GF-D8 (cell line): Measurements from ENCODE around the gene MTMR1.

Experiments used
- DNase-seq: peaks from one replicate; lab custom pipeline; 2025; lab: John Stamatoyannopoulos, UW

MTMR1 gene

DNA sequence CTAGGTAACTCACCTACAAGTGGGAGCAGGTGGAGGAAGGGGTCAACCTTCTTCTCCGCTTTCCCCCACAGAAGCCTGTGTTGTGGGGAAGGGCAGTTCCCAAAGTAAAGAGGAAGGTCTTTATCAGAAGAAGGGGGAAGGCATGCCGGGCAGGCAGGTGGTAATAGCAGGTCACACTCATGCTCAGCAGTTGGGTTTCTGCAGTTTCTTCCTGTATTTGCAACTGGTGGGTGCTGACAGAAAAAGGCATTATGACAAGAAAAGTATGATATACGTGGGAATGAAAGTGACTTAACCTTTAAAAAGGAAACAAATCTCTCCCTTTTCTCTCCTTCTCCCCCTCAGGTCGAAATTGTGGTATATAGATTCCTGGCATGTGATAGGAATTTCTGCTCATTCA is 3.7 kb downstream of the MTMR1 start:
- peak; percentile 22 for DNase-seq

DNA sequence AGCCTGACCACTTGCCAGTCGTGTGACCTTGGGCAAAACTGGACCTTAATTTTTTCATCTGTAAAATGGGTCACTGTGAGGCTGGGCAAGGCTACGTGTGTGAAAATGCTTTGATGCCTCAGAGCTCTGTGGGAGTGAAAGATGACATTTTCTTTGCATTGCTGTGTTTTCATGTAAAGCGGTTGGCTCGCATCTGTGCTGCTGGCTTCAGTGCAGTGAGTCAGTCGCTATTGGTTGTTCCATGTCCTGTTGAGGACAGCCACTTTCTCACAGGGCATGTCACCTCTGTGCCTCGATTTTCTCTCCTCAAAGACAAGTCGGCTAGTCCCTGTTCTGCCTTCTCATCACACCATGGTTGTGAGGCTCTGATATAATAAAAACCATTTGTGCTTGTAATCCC is 4.4 kb downstream of the MTMR1 start:
- DNase-seq = no peak

DNA sequence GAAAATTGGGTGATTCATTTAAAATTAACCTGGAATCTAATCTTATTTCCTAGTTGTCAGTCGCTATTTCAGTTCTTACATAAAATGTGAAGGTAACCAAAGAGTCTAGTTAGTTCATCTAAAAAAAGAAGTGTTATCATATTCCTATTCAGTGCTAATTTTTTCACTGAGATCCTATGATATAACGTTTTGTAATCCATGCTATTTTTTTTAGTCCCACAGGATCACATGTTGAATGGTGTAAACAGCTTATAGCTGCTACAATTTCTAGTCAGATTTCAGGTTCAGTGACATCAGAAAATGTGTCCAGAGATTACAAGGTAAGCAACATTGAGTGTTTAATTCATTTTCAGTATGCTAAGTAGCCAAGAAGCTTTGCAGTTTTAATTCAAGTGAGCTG is 5.8 kb downstream of the MTMR1 start:
- no peak for DNase-seq

DNA sequence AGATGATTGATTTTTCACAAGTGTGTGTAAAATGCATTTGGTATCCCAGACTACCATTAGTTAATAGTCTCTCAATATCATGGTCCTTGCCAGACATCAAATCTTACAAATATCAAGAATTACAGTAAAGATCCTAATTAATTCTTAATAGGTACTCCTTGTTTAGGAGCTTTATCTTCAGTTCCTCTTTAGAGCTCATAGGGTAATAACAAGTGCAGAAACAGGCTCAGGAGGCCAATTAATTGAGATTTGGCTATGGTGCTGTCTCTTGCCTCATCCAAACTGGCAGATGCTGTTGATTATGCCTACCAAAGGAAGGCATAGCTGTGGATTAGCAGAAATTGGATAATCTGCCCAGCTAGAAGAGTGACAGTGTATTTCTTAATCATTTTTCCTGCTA is 6.9 kb downstream of the MTMR1 start:
- peak; percentile 51 for DNase-seq

DNA sequence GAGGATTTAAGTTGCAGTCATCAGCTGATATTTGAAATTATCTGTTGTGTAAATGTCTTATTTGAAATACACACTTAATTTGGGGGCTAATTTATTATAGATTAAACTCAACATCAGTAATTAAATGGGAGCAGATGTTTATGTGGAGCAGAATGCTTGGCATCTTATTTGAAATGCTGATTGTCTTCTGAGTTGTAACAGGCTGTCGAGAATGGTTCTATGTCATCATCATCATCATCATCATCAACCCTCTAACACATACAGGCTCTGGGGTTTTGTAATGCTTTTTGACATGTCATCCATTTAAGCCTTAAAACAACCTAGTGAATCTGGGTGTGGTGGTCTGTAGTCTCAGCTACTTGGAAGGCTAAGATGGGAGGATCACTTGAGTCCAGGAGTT is 8.2 kb downstream of the MTMR1 start:
- no peak for DNase-seq

DNA sequence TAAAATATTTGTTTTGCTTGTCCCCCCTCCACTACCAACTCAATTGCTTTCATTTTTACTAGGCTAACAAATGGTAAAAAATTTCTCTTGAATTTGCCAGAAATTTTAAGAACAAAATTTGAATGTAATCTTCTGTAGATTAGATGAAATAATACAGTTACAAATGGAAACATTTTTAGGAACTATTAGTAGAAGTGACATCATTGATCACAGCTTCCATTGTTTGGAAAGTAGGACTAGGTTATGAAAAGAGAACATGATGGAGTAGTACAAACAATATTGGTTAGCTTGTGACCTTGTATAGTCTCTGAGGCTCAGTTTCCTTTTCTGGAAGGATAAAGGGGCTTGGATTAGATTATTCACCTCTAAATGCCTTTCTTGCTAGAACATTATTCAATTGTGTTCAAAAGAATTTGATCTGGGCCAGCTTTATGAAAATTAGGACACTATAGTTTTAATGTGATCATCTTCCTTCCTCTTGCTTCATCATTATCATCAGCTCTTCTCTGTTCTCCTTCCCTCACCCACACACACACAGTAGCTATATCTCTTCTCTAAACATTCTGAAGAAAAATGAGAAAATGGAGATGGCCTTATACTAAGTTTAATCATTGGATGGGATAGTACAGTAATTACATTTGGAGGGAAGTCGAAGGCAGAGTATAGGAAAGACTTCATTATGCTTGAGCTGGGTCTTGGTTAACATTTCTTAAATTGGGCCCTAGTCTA is 9.9 kb downstream of the MTMR1 start:
- no peak for DNase-seq

DNA sequence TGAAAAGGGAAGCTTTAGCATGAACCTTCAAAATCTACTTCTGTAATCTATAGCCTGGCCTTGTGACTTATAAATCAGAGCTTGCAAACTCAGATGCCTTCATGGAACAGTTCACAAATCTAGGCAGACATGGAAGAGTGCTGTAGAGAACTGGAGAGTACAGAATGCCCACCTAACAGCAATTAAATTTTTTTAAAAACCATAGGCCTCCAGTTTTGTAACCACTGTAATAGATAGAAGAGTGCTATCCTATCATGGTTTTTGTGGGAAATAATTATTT is 10.4 kb downstream of the MTMR1 start:
- DNase-seq = no peak

DNA sequence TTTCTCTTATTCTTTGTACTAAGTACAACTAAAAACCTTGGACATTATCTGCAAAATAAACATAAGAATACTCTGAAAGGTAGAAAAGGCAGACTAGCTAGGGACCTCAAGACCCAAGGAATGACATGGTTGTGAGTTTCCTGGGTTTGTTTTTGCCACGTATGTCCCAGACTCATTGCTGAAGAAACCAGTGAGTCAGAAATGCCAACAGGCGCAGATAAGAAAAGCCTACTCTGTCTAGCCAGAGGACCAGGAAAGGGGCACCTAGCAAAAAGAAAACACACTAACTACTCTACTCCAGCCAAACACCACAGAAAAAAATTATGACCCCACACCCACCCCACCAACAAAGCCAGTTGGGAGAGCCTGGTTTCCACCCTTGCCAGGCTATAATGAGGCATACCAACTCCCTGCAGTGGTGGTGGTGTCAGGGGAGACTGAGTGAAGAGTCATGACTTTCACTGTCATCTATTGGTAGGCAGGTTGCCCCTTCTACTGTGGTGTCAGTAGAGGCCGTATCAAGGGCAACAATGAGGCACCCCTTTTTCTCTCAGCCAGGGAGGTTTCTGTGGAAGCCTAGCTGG is 10.9 kb downstream of the MTMR1 start:
- no peak for DNase-seq

DNA sequence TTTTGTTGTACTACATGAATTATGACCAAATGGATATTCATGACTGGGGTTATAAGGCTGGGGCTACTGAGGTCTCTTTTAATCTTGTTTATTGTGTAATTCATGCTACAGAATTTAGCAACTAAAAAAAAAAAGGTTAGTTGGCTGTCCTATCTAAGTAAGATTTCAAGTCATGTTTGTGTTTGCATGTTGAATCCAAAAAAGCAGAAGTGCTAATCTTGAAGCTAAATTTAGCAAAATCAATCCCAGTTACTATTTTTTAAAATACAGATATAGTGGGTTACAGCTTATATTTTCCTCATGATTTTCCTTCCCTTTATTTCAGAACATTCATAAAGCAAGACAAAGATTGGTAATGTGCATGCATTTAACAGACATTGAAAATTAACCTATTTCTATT is 19.4 kb downstream of the MTMR1 start:
- no peak for DNase-seq

DNA sequence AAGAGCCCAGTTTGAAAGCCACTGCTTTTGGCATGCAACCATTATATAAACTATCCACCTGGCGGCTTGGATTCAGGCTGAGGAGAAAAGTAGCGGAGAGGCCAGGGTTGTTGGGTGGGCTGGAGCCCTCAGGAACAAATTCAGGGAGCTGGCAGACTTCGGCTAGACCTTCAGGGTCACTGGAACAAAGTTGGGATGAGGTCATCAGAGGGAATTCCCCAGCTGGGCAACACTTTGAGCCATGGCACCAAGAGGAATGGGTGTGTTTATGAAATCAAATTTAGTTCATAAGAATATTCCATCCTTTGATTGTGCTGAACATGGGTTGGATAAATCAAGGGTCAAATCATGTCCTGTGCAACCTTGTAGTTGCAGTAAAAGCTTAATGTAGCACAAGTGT is 22.0 kb downstream of the MTMR1 start:
- no peak for DNase-seq

DNA sequence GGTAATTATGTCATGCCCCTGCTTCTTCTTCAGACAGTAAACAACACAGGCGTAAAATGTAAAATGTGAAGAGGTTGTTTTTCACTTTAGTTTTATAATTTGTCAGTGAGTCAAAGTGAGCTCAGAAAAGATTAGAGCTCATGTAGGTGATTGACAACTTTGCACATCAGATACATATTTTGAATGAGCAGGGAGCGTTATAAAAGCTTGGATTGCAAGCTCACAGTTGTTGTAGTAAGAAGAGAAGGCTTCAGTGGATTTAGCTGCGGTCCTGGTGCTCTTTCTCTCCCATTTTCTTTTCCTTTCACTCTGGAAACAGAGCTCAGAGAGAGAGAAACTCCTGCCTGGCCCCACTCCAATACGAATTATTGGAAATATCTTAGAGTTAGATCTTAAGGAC is 26.4 kb downstream of the MTMR1 start:
- no peak for DNase-seq

DNA sequence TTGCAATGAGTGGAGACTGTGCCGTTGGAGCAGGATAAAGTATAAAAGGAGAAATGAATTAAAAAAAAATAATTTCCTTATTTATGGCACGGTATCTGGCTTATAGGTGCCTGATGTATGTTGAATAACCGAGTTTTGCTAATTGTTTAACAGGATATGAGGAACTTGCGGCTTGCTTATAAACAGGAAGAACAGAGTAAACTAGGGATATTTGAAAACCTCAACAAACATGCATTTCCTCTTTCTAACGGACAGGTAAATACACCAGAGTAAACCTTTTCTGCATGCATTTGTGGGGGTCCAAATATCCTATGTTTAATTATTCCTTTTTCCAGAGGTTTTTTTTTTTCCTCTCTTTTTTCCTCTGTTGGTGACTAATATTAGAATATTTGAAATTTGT is 36.8 kb downstream of the MTMR1 start:
- no peak for DNase-seq

DNA sequence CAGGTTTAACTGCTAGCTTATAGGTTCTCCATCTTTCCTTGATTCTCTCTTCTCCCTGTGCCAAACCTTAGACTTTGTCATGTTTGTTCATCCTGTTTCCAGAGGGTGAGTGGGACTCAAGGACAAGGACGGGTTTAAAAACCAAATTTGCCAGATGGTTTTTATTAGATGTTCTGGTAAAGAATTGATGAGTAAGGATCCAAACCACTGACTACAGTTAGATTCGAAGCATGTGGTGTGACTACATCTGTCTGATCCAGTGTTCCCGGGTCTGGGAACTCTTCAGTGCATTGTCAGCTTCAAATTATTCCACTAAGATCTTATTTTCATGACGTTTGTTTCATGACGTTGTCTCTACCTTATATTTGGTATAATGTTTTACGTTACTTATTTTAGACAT is 37.5 kb downstream of the MTMR1 start:
- no peak for DNase-seq

DNA sequence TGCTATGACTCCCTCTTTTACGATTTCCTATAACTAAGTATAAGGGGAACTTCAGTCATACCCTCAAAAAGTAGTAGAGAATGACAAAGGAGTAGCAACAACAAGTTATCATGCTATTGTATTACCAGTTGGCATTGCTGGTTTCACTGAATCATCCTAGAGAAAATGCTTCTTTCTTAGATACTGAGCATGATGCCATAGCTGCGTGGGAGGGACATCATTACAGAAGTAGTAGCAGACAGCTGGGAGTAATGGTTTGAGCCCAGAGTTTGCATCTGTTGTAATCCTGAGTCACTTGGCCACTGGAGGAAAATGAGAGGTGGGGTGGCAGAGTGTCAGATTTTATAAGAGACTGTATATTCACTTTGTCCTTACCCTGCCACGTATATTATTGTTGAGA is 38.6 kb downstream of the MTMR1 start:
- DNase-seq = peak; percentile 2

DNA sequence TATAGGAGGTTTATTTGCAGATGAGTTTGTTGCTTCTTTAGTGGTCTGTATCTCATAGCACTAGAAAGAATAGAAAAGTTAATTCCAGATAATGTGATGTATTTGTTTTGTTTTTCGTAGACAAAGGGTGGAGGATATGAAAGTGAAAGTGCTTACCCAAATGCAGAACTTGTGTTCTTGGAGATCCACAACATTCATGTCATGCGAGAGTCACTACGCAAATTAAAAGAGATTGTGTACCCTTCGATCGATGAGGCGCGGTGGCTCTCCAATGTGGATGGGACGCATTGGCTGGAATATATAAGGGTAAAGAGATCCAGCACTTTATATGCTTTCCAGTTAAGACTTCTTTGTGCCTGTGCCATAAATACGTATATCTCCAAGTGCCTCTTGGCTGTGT is 43.3 kb downstream of the MTMR1 start:
- DNase-seq = no peak

DNA sequence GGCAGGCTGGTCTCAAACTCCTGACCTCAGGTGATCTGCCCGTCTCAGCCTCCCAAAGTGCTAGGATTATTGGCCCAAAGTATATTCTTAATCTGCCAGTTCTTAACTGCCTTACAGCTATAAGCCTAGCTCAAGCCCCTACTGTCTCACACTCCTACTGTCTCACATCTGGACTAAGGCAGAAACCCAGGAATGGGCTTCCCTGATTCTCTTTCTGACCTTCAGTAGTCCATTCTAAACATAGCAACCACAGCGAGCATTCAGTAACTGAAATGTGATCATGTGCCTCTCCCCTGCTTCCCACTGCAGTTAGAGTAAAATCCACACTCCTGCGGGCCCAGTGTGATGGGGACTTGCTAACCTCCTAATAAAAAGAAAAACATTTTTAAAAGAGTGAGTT is 58.9 kb downstream of the MTMR1 start:
- no peak for DNase-seq

DNA sequence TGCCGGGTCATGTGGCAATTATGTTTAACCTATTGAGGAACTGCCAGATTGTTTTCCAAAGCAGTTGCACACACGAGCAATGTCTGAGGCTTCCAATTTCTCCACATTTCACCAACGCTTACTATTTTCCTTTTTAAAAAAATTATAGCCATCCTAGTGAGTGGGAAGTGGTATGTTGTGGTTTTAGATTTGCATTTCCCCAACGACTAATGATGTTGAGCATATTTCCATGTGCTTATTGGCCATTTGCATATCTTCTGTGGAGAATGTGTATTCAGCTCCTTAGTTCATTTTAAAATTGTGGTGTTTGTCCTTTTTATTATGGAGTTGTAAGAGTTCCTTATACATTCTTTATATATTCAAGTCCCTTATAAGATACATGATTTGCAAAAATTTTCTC is 60.2 kb downstream of the MTMR1 start:
- no peak for DNase-seq

DNA sequence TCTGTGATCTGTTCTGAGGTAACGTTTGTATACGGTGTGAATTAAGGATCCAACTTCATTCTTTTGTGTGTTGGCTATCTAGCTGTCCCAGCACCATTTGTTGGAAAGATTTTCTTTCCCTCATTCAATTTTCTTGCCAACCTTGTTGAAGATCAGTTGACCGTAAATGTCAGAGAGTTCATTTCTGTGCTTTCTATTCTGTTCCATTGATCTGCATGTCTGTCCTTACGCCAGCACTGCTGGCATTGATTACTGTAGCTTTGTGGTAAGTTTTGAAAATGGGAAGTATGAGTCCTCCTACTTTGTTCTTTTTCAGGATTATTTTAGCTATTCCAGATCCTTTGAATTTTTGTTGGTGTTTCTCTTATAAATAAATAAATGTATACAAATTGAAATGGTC is 60.8 kb downstream of the MTMR1 start:
- no peak for DNase-seq

DNA sequence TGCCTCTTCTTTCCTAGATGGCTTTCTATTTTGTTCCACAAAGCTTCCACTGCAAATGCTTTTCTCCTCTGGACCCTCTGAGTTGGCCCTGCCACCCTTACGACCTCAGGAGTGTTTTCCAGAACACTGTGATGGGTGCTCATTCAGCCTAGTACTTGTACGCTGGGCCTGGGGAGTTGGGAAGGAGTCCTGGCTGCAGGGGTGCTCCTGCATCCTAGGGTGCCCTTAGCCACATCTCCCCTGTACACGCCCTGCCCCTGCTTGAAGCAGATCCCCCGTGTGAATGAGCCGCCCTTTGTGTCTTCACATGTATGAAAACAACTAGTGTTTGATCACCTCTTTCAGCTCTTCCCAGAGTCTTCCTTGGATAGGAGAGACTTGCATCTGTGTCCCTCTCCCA is 64.2 kb downstream of the MTMR1 start:
- DNase-seq = no peak

DNA sequence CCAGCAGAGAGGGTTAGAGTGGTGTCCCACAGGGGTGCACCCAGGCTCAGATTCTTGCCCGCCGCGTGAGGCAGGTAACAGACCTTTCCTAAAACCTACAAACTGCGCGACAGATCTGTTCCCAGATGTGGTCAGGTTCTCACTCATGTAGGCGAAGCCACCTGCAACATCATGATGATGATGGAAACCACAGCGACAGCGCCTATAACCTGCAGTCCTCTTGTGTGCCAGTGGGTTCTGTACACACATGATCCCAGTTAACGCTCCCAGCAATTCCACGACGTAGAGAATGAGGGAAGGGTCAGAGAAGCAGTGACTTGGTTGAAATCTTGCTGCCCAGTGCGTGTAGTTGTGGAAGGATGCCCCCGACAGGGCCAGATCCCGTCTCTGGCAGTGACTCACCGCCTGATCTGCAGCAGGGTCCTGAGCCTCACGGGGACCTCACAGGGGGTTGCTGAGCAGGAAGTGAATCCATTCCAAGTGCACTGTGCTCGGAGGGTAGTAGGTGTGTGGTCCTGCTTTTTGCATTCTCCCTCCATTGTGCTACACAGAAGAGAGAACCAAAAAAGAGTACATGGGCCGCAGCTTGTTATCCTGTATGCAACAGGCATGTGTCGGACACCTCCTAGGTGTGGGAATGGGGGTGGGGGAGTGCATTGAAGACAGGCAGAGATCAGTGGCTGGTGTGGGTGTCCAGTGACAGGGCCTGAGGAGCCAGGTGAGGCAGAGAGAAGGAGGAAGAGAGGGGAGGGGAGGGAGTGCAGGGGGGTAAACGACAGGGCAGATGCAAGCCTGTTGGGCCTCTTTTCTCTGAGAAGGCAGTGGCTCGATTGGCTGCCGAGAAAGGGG is 66.6 kb downstream of the MTMR1 start:
- DNase-seq = no peak

DNA sequence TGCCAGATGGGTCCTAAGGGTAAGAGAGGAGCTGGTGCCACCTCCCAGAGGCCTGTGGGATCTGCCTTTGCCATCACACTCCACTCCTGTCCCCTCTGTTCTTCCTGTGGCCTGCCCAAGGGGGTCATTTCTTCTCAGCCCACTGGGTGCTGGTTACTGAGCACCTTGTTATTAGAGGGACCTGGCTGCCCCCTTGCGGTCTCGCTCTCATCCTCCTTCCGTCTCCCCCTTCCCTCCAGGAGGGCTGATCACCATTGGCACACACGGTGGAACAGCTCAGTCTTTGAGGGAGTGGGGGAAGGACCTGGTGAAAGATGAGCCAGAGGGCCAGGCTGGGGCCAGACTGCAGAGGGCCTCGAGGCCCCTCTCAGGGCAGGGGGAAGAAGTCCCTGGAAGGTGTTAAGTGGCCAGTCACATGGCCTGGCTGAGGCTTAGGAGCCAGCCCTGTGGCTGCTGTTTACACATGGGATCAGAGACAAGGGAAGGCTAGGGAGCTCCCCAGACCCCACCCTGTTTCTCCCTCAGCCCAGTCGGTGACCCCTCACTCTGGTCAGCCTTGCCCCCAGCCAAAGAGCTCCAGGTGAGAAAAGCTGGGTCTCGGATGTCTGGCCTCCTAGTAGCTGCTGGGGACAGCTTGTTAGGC is 68.1 kb downstream of the MTMR1 start:
- no peak for DNase-seq

DNA sequence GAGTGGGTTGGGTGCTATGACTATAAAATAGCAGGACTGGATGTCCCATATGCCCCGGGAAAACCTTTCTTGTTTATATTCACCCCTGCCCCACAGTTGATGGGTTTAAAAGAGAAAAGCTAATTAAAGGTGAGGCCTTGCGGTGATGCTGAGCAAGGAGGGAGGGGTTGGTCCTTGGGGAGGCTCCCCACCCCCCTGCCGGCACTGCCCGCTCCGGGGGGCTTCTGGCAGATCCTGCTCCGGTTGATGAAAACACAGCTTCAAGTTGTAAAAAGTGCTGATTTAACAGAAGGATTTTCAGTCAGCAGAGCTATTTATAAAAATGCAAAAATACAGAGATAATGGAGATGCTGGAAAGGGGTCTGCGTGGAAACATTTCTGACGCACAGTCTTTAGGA is 68.6 kb downstream of the MTMR1 start:
- DNase-seq = no peak
